WTC11 (cell line): ENCODE results near the gene RABL6. TPM values are rescaled to one million over a fixed set of nuclear protein-coding genes. Genes with fewer than 3 reads are reported as not detected.
A peak's percentile ranks its signal among the peaks of the same experiment; 100 is the strongest.
"Not testable (repeated sequence)": the region's sequence is repeated elsewhere in the genome, so short reads cannot be mapped to it uniquely, and the experiment has no call there.

Source experiments
- ATAC-seq: fragments of 200-7000 bp; cut with Tn5 transposase; 2 replicates; pipeline ENCODE4 v1.10.0; 2021; ENCODE audit warnings: mild to moderate bottlenecking, moderate library complexity
- CTCF ChIA-PET: fragments of 300-600 bp; sonication (Branson Sonifier 250); formaldehyde crosslinking; loops from one replicate; lab custom pipeline; 2021; ENCODE audit warnings: antibody characterized with exemption; lab: Charles Lee
- POLR2A ChIA-PET: fragments of 350-600 bp; sonication (Branson Sonifier 250); formaldehyde crosslinking; loops from one replicate; lab custom pipeline; 2021; ENCODE audit warnings: antibody characterized with exemption; lab: Charles Lee
- DNase-seq: peaks from one replicate; pipeline ENCODE4 v3.0.0; 2021; ENCODE audit warnings: low spot score
- H3K27ac Mint-ChIP-seq: 2 replicates; pipeline ENCODE4 v1.8.0; 2021; ENCODE audit warnings: mixed read lengths
- H3K27me3 Mint-ChIP-seq: 2 replicates; pipeline ENCODE4 v1.8.0; 2021; ENCODE audit warnings: low read depth, mild to moderate bottlenecking, moderate library complexity, mixed read lengths
- H3K36me3 Mint-ChIP-seq: 2 replicates; pipeline ENCODE4 v1.8.0; 2021; ENCODE audit warnings: mixed read lengths
- H3K4me1 Mint-ChIP-seq: 2 replicates; pipeline ENCODE4 v1.8.0; 2022; ENCODE audit warnings: mixed read lengths
- H3K4me3 Mint-ChIP-seq: 2 replicates; pipeline ENCODE4 v1.8.0; 2021; ENCODE audit warnings: mild to moderate bottlenecking, moderate library complexity, mixed read lengths
- H3K9me3 Mint-ChIP-seq: 2 replicates; pipeline ENCODE4 v1.8.0; 2021; ENCODE audit warnings: mixed read lengths
- ARID4B ChIP-seq: sonication (generic); formaldehyde crosslinking; IDR thresholded peaks from 2 replicates; pipeline ENCODE4 v1.8.0; 2023; ENCODE audit warnings: missing genetic modification reagents, mild to moderate bottlenecking, borderline replicate concordance
- ATF3 ChIP-seq: sonication (generic); formaldehyde crosslinking; conservative IDR thresholded peaks from 2 replicates; pipeline ENCODE4 v1.8.1; 2022; ENCODE audit warnings: mild to moderate bottlenecking, missing genetic modification reagents
- E2F5 ChIP-seq: sonication (generic); formaldehyde crosslinking; IDR thresholded peaks from 2 replicates; pipeline ENCODE4 v1.8.1; 2022; ENCODE audit warnings: mild to moderate bottlenecking, moderate library complexity, missing genetic modification reagents
- FOXP1 ChIP-seq: sonication (generic); formaldehyde crosslinking; IDR thresholded peaks from 2 replicates; pipeline ENCODE4 v1.8.0; 2022; ENCODE audit warnings: missing genetic modification reagents, mild to moderate bottlenecking, moderate library complexity, borderline replicate concordance
- KAT7 ChIP-seq: sonication (generic); formaldehyde crosslinking; IDR thresholded peaks from 2 replicates; pipeline ENCODE4 v1.8.1; 2023; ENCODE audit warnings: missing genetic modification reagents, mild to moderate bottlenecking, borderline replicate concordance
- NFYB ChIP-seq: sonication (generic); formaldehyde crosslinking; conservative IDR thresholded peaks from 2 replicates; pipeline ENCODE4 v1.8.0; 2022; ENCODE audit warnings: low read depth, missing genetic modification reagents
- ZNF281 ChIP-seq: sonication (generic); formaldehyde crosslinking; IDR thresholded peaks from 2 replicates; pipeline ENCODE4 v1.8.0; 2023; ENCODE audit warnings: mild to moderate bottlenecking, missing genetic modification reagents
- ZNF423 ChIP-seq: fragments of 250-450 bp; sonication (Bioruptor Pico); IDR thresholded peaks from 2 replicates; pipeline ENCODE4 v2.1.2; 2022; ENCODE audit warnings: mild to moderate bottlenecking, moderate library complexity
- total RNA-seq: library from RNA; stranded (reverse); gene quantifications from 3 replicates; pipeline ENCODE4 v1.2.3, GENCODE V29; 2021

RABL6 gene
- total RNA-seq, 1 experiment from 2014 or later: 171 TPM

- no peak for DNase-seq
- Mint-ChIP-seq H3K36me3 (peaks cover 8% of the 10 kb centered on the region; the same call in 1 of the 2 replicates), H3K4me3 (no peak overlapping the region), H3K27ac (no peak overlapping the region), H3K27me3 (no peaks in the 10 kb centered on the region), H3K4me1 (peaks cover 18% of the 10 kb centered on the region), H3K9me3 (no peaks in the 10 kb centered on the region)
- POLR2A ChIA-PET: no interaction called here
- ATAC-seq: no peak
- no peak for TF ChIP-seq ZNF423 (CRISPR knock-in tag)
- TF ChIP-seq NFYB: no peak
- TF ChIP-seq E2F5 (CRISPR knock-in tag): no peak
- no peak for TF ChIP-seq ATF3 (CRISPR knock-in tag)
- TF ChIP-seq ZNF281 (CRISPR knock-in tag): no peak
- TF ChIP-seq KAT7 (CRISPR knock-in tag): no peak
- CTCF ChIA-PET: no interaction called here
Observed at GRCh38 chr9:136837146-136837855, 29.6 kb downstream of the RABL6 start.

GRCh38 chr9:136837856-136838277 lies 30.1 kb downstream of the RABL6 start:
- H3K27ac Mint-ChIP-seq, H3K36me3 Mint-ChIP-seq, H3K9me3 Mint-ChIP-seq, DNase-seq, POLR2A ChIA-PET, H3K27me3 Mint-ChIP-seq, ATAC-seq, H3K4me3 Mint-ChIP-seq: not testable (repeated sequence)
- H3K4me1 Mint-ChIP-seq: peaks cover 19% of the 10 kb centered on the region
- CTCF ChIA-PET: interaction anchor here (1.1 kb wide), 1 partner anchor 68 kb away, joined by 3 read pairs; no protein-coding TSS in a partner anchor

- H3K36me3 Mint-ChIP-seq: peaks cover 4% of the 10 kb centered on the region; the same call in 1 of the 2 replicates
- TF ChIP-seq ARID4B (no peak), FOXP1 (0 out of 2 replicates have a peak, but pooled peaks have one; percentile 18)
- TF ChIP-seq, all 79 proteins: peak for 1
- POLR2A ChIA-PET: no interaction called here
- Mint-ChIP-seq H3K27ac (no peak overlapping the region), H3K4me1 (peaks cover 22% of the 10 kb centered on the region), H3K4me3 (no peak overlapping the region), H3K9me3 (no peaks in the 10 kb centered on the region), H3K27me3 (no peaks in the 10 kb centered on the region)
- DNase-seq: no peak
- CTCF ChIA-PET: interaction anchor here (1.1 to 1.4 kb wide), 2 partner anchors 9 to 69 kb away, joined by 3 read pairs; no protein-coding TSS in a partner anchor
- no peak for ATAC-seq
Observed at GRCh38 chr9:136838314-136839228, 30.8 kb downstream of the RABL6 start.
